Endothelial cell of umbilical vein (primary cell): Measurements from ENCODE around the gene XXYLT1. TPM values are rescaled to one million over a fixed set of nuclear protein-coding genes. Genes with fewer than 3 reads are reported as not detected.

ENCODE experiments used
- BruUV-seq: library from RNA; stranded (reverse); fragments of 400-500 nt; replicated peaks from 2 replicates; lab custom pipeline; 2021; lab: Mats Ljungman, UMichigan
- CTCF ChIA-PET: fragments of 300-600, 350-600 bp; sonication (Branson Sonifier 250); formaldehyde crosslinking; loops from one replicate; lab custom pipeline; 2021; ENCODE audit warnings: antibody characterized with exemption, inconsistent platforms; lab: Charles Lee
- POLR2A ChIA-PET: fragments of 300-600, 350-600 bp; sonication (Branson Sonifier 250); formaldehyde crosslinking; loops from one replicate; lab custom pipeline; 2021; ENCODE audit warnings: antibody characterized with exemption, inconsistent platforms; lab: Charles Lee
- DNase-seq: peaks from one replicate; pipeline ENCODE4 v3.0.0-alpha.2; 2011; ENCODE audit warnings: low read depth, low spot score
- FAIRE-seq: peaks from 2 replicates; lab custom pipeline; 2011; peaks lifted over from hg19 to GRCh38; lab: Jason Lieb, UNC
- H2AFZ ChIP-seq: 2 replicates; pipeline ENCODE4 v1.6.0; 2012; ENCODE audit warnings: low read depth, low read length, control low read depth, inconsistent platforms
- H3K27ac ChIP-seq: 2 replicates; pipeline ENCODE4 v1.5.1; 2011; ENCODE audit warnings: low read depth, mild to moderate bottlenecking, control low read depth, low read length, moderate library complexity; ENCODE audit not compliant: insufficient read depth
- H3K27me3 ChIP-seq, 2 experiments: 2 replicates each; pipeline versions ENCODE4 v1.6.0 to v1.6.1; 2011; ENCODE audit warnings: low read length in 2 of 2, mixed read lengths in 1 of 2; ENCODE audit not compliant: control insufficient read depth in 2 of 2, insufficient read depth in 2 of 2
- H3K36me3 ChIP-seq, 2 experiments: 2 replicates in 1 of 2; 3 replicates in 1 of 2; pipeline ENCODE4 v1.5.1; 2011; ENCODE audit warnings: low read length in 2 of 2, mild to moderate bottlenecking in 1 of 2, moderate library complexity in 1 of 2; ENCODE audit not compliant: control insufficient read depth in 2 of 2, insufficient read depth in 2 of 2; ENCODE audit errors: extremely low read depth in 1 of 2
- H3K4me1 ChIP-seq: 3 replicates; pipeline ENCODE4 v1.5.1; 2011; ENCODE audit warnings: mild to moderate bottlenecking, low read length; ENCODE audit not compliant: control insufficient read depth, insufficient read depth; ENCODE audit errors: extremely low read depth
- H3K4me2 ChIP-seq: 2 replicates; pipeline ENCODE4 v1.6.1; 2011; ENCODE audit warnings: low read length, control low read depth, mixed read lengths; ENCODE audit not compliant: insufficient read depth
- H3K4me3 ChIP-seq, 3 experiments: fragments of 200-600 bp in 1 of 3; sonication (generic), shearing (Covaris generic) in 1 of 3; replicated peaks in 1 of 3; 2 replicates each; pipeline ENCODE4 v1.5.1; 2011 to 2016; ENCODE audit warnings: control low read depth in 3 of 3, low read length in 3 of 3, mild to moderate bottlenecking in 2 of 3, inconsistent platforms in 1 of 3, low read depth in 1 of 3, moderate library complexity in 1 of 3; ENCODE audit not compliant: insufficient read depth in 1 of 3
- H3K79me2 ChIP-seq: 2 replicates; pipeline ENCODE4 v1.6.0; 2012; ENCODE audit warnings: low read length, inconsistent platforms; ENCODE audit not compliant: control insufficient read depth, insufficient read depth
- H3K9ac ChIP-seq: replicated peaks from 2 replicates; pipeline ENCODE3; 2011; ENCODE audit warnings: low read length, control low read depth; ENCODE audit not compliant: insufficient read depth; ENCODE audit errors: extremely low read depth
- H3K9me1 ChIP-seq: replicated peaks from 3 replicates; pipeline ENCODE4 v1.6.0; 2011; ENCODE audit warnings: mild to moderate bottlenecking, low read length; ENCODE audit not compliant: control insufficient read depth, insufficient read depth; ENCODE audit errors: extremely low read depth
- H3K9me3 ChIP-seq: replicated peaks from 2 replicates; pipeline ENCODE4 v1.5.1; 2012; ENCODE audit warnings: low read length, inconsistent platforms; ENCODE audit not compliant: control insufficient read depth, insufficient read depth
- H4K20me1 ChIP-seq: replicated peaks from 2 replicates; pipeline ENCODE3; 2011; ENCODE audit warnings: mild to moderate bottlenecking, low read length; ENCODE audit not compliant: control insufficient read depth, insufficient read depth; ENCODE audit errors: extremely low read depth
- CTCF ChIP-seq, 2 donors: IDR thresholded peaks; 1 replicate in 1 of 2; 2 replicates in 1 of 2; pipeline ENCODE4 v1.5.1; 2011; ENCODE audit warnings: low read length in 2 of 2, mild to moderate bottlenecking in 2 of 2, moderate library complexity in 2 of 2, control low read depth in 1 of 2, inconsistent platforms in 1 of 2, low read depth in 1 of 2; ENCODE audit not compliant: insufficient read depth in 1 of 2; ENCODE audit errors: extremely low read depth in 1 of 2
- EZH2 ChIP-seq: IDR thresholded peaks from 2 replicates; pipeline ENCODE4 v1.6.1; 2012; ENCODE audit warnings: borderline replicate concordance, low read depth, mild to moderate bottlenecking, moderate library complexity, low read length, inconsistent platforms; ENCODE audit not compliant: severe bottlenecking
- FOS ChIP-seq: IDR thresholded peaks from 2 replicates; pipeline ENCODE4 v1.6.1; 2011; ENCODE audit warnings: mild to moderate bottlenecking, low read length, moderate library complexity, borderline replicate concordance; ENCODE audit not compliant: insufficient read depth
- GATA2 ChIP-seq: IDR thresholded peaks from 2 replicates; pipeline ENCODE4 v1.7.0; 2011; ENCODE audit warnings: low read depth, mild to moderate bottlenecking, moderate library complexity, mixed read lengths, low read length; ENCODE audit not compliant: insufficient read length, insufficient read depth
- JUN ChIP-seq: IDR thresholded peaks from 2 replicates; pipeline ENCODE4 v1.6.1; 2011; ENCODE audit warnings: borderline replicate concordance, low read depth; ENCODE audit not compliant: insufficient read length, insufficient read depth
- MAX ChIP-seq: IDR thresholded peaks from 2 replicates; pipeline ENCODE4 v1.6.1; 2011; ENCODE audit not compliant: insufficient read depth, insufficient read length
- MYC ChIP-seq: IDR thresholded peaks from one replicate; pipeline ENCODE4 v1.6.1; 2011; ENCODE audit warnings: mild to moderate bottlenecking, low read depth, low read length
- POLR2A ChIP-seq: IDR thresholded peaks from 2 replicates; pipeline ENCODE4 v1.6.1; 2012; ENCODE audit warnings: low read depth, mild to moderate bottlenecking, control low read depth, low read length
- POLR2AphosphoS5 ChIP-seq: IDR thresholded peaks from 2 replicates; pipeline ENCODE4 v1.6.1; 2012; ENCODE audit warnings: low read depth, mild to moderate bottlenecking, control low read depth, low read length, moderate library complexity; ENCODE audit not compliant: insufficient read depth
- dilution Hi-C: fragments of 300-500 bp; cut with MboI; formaldehyde crosslinking; loops from one replicate; pipeline ENCODE4 v1.15.0; 2019; ENCODE audit warnings: low sequenced_read_pairs; ENCODE audit not compliant: extremely low pct_ligation_motif_present
- intact Hi-C: fragments of 100-400 bp; cut with micrococcal nuclease; formaldehyde crosslinking; loops from one replicate; pipeline ENCODE4 v1.10.0; 2022
- polyA plus RNA-seq, 4 experiments: library from polyadenylated mRNA; depleted of rRNA in 3 of 4; stranded (reverse) in 3 of 4; unstranded in 1 of 4; fragments of >200 nt; gene quantifications; 2 replicates each; pipeline versions ENCODE4 v1.2.1 to v1.2.3, GENCODE V29; 2011 to 2012; ENCODE audit warnings: missing spikeins in 1 of 4
- total RNA-seq: library from RNA; stranded (reverse); gene quantifications from 2 replicates; pipeline ENCODE4 v1.2.3, GENCODE V29; 2021

XXYLT1 gene
- total and polyA plus RNA-seq, 2 donors (not counting 3 experiments of a cell fraction or from before 2014, with no cell fraction given): 54.4 to 78.1 TPM

GRCh38 chr3:195282961-195283360 is 12.0 kb upstream of the XXYLT1 start:
- Histone ChIP-seq H3K9ac (no peak overlapping the region), H3K9me3 (no peaks in the 10 kb centered on the region), H3K27ac (no peak overlapping the region), H3K4me3 (no peak overlapping the region), H3K9me1 (no peaks in the 10 kb centered on the region), H3K4me1 (peaks cover 15% of the 10 kb centered on the region), H4K20me1 (no peaks in the 10 kb centered on the region), H3K36me3 (peaks cover 3 to 4% of the 10 kb centered on the region in 2 experiments), H2AFZ (no peak overlapping the region), H3K27me3 (no peaks in the 10 kb centered on the region), H3K4me2 (no peak overlapping the region), H3K79me2 (no peaks in the 10 kb centered on the region)
- dilution Hi-C loops (no loop called here), intact Hi-C loops (no loop called here)
- no peak for FAIRE-seq
- ChIA-PET POLR2A (no interaction called here), CTCF (interaction anchor here (4.0 kb wide), 1 partner anchor 12 kb away, joined by 21 read pairs; the partner anchor contains the start of gene XXYLT1)
- BruUV-seq: no TSS peak
- DNase-seq: no peak
- no peak for TF ChIP-seq CTCF (IDR thresholded peaks at IDR 0.05; ENCODE audit: extremely low read depth in 1 of 2, insufficient read depth in 1 of 2, low read depth in 1 of 2, low read length in 2 of 2)
- TF ChIP-seq GATA2: no peak
- no peak for TF ChIP-seq POLR2A
- no peak for TF ChIP-seq JUN
- no peak for TF ChIP-seq POLR2AphosphoS5
- TF ChIP-seq MAX: no peak
- no peak for TF ChIP-seq EZH2
- no peak for TF ChIP-seq FOS
- no peak for TF ChIP-seq MYC
